ENCODE data around the gene IFT22. TPM values are rescaled to one million over a fixed set of nuclear protein-coding genes. Genes with fewer than 3 reads are reported as not detected.
A peak's percentile ranks its signal among the peaks of the same experiment; 100 is the strongest.

Gene IFT22
- total RNA-seq, 2 donors from 2014 or later, result 14.0 to 24.4 TPM

- ATAC-seq (ENCODE audit: insufficient number of reproducible peaks, low FRiP score, low read depth), result no peak
- H3K27me3 ChIP-seq (replicated peaks; ENCODE audit: insufficient read depth), result peaks cover 22% of the 10 kb centered on the region
Measured at GRCh38 chr7:101306307-101306706, 15.3 kb downstream of the IFT22 start.

DNA sequence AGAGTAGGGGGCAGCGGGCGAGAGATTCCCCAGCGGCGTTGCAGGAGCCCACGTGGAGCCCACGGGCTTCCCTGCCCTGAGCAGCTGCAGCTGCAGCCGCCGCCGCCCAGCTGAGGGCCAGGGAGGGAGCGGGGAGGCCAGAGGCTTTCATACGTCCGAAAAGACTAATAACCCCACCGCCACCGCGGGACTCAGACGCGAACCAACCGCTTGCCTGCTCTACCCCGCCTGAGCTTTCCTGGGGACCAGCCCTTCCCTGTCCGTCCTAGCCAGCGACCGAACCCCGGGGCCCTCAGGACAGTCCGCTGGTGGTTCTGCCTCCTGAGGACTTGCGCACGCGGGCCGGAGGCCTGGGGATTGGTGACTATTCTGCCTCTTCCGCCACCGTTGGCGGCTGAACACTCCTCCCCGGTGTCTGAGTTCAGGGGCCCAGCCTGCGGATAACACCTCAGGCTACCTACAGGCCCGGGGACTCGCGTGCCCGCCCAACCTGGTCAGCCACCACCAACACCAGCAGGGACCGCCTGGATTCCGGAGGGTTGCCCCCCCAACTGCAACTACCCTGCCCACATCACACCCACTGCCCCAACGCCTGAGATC lies 18.4 kb downstream of the IFT22 start:
- no peak for TF ChIP-seq CTCF (IDR thresholded peaks at IDR 0.05)
- no peak for ATAC-seq (ENCODE audit: insufficient number of reproducible peaks, low FRiP score, low read depth)

More at GRCh38 chr7:101306307-101306706, 15.3 kb downstream of the IFT22 start:
- H3K27ac ChIP-seq, result no peak overlapping the region
- DNase-seq (ENCODE audit: low spot score), result no peak
- no peak overlapping the region for H3K4me3 ChIP-seq
- TF ChIP-seq CTCF (IDR thresholded peaks at IDR 0.05), result no peak
- no peaks in the 10 kb centered on the region for H3K36me3 ChIP-seq
- peaks cover 7% of the 10 kb centered on the region for H3K9me3 ChIP-seq
- H3K4me1 ChIP-seq (ENCODE audit: control insufficient read depth in 1 of 2, low read depth in 2 of 2), result peaks cover 5 to 10% of the 10 kb centered on the region in 2 donors

GRCh38 chr7:101302641-101303101 lies 18.9 kb downstream of the IFT22 start:
- ATAC-seq (ENCODE audit: insufficient number of reproducible peaks, low FRiP score, low read depth) (no peak), DNase-seq (ENCODE audit: low spot score) (no peak)
- Histone ChIP-seq H3K4me3 (peak overlapping the region; percentile 36), H3K27me3 (replicated peaks; ENCODE audit: insufficient read depth) (peaks cover 14% of the 10 kb centered on the region), H3K9me3 (peaks cover 13% of the 10 kb centered on the region), H3K36me3 (no peaks in the 10 kb centered on the region), H3K4me1 (ENCODE audit: control insufficient read depth in 1 of 2, low read depth in 2 of 2) (no peaks in the 10 kb centered on the region), H3K27ac (no peak overlapping the region)
- TF ChIP-seq CTCF (IDR thresholded peaks at IDR 0.05), result no peak

More for the DNA sequence above, 18.4 kb downstream of the IFT22 start:
- no peak overlapping the region for H3K27ac ChIP-seq
- H3K36me3 ChIP-seq, result no peaks in the 10 kb centered on the region
- peak overlapping the region; percentile 36 for H3K4me3 ChIP-seq
- no peak for DNase-seq (ENCODE audit: low spot score)
- peaks cover 17% of the 10 kb centered on the region for H3K27me3 ChIP-seq (replicated peaks; ENCODE audit: insufficient read depth)
- H3K9me3 ChIP-seq, result peaks cover 13% of the 10 kb centered on the region
- H3K4me1 ChIP-seq (ENCODE audit: control insufficient read depth in 1 of 2, low read depth in 2 of 2), result peaks cover 4 to 5% of the 10 kb centered on the region in 2 donors

DNA sequence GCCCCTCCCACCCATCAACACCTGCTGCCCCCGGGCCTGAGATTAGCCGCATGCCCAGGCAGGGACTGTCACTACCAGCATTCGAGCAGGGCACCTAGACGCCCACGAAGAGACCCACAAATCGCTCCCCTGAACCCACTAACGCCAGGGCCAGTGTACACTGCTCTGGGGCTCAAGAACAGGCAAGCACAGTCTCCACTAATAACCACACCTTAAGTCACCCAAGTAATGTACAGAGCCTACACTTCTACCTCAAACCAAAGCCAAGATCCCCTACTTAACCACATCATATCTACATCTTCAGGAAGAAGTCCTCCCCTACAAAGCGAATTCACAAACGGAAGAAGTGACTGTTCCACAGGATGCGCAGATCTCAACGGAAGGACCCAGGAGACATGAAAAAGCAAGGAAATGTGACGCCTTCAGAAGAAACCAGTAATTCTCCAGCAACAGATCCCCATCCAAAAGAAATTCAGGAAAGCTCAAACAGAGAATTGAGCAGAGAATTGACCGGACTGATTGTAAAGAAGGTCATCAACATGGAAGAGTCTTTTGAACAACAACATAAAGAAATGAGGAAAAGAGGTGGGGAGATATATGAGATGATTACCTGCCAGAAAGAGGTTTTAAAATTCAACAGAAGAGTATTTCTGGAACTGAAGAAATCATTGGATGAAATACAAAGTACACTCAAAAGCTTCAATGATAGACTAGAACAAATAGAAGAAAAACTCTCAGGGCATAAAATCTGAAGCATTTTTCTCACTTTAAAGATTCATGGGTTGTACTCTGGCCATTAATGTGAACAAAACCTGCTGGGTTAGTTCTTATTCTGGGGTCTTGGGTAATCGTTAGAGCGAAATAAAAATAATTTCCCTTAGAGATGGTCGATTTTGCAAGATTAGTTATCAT lies 20.9 kb downstream of the IFT22 start:
- peaks cover 13% of the 10 kb centered on the region for H3K9me3 ChIP-seq
- H3K36me3 ChIP-seq, result no peaks in the 10 kb centered on the region
- no peak overlapping the region for H3K4me3 ChIP-seq
- ATAC-seq (ENCODE audit: insufficient number of reproducible peaks, low FRiP score, low read depth), result no peak
- TF ChIP-seq CTCF (IDR thresholded peaks at IDR 0.05), result no peak
- no peak for DNase-seq (ENCODE audit: low spot score)
- no peaks in the 10 kb centered on the region for H3K4me1 ChIP-seq (ENCODE audit: control insufficient read depth in 1 of 2, low read depth in 2 of 2)
- peaks cover 14% of the 10 kb centered on the region for H3K27me3 ChIP-seq (replicated peaks; ENCODE audit: insufficient read depth)
- no peak overlapping the region for H3K27ac ChIP-seq
